Neural cell (in vitro differentiated cells): ENCODE measurements around the gene PDE3A. TPM values are rescaled to one million over a fixed set of nuclear protein-coding genes. Genes with fewer than 3 reads are reported as not detected.

Source experiments
- H2AFZ ChIP-seq: fragments of 200-600, 300-800 bp; sonication (generic), shearing (Covaris generic); 2 replicates; pipeline ENCODE4 v1.6.0; 2014; ENCODE audit warnings: low read depth, mild to moderate bottlenecking, antibody characterized with exemption, low read length, moderate library complexity
- H3F3A ChIP-seq: fragments of 200-600 bp; shearing (Covaris generic); 2 replicates; pipeline ENCODE4 v1.6.1; 2016; ENCODE audit warnings: mild to moderate bottlenecking, moderate library complexity, mixed read lengths, antibody characterized with exemption, low read length; ENCODE audit not compliant: insufficient read depth, poor library complexity, severe bottlenecking
- H3K27ac ChIP-seq: fragments of 200-600, 300-800 bp; sonication (generic), shearing (Covaris generic); 2 replicates; pipeline ENCODE4 v1.5.1; 2014; ENCODE audit warnings: mild to moderate bottlenecking, low read length, moderate library complexity
- H3K27me3 ChIP-seq: fragments of 300-800, 200-600 bp; sonication (generic), shearing (Covaris generic); 2 replicates; pipeline ENCODE4 v1.6.0; 2014; ENCODE audit warnings: mild to moderate bottlenecking, low read depth, low read length, moderate library complexity; ENCODE audit not compliant: insufficient read depth
- H3K36me3 ChIP-seq: fragments of 300-800, 200-600 bp; sonication (generic), shearing (Covaris generic); 2 replicates; pipeline ENCODE4 v1.5.1; 2014; ENCODE audit warnings: mild to moderate bottlenecking, antibody characterized with exemption, low read length, moderate library complexity; ENCODE audit not compliant: insufficient read depth
- H3K4me2 ChIP-seq: fragments of 300-800, 200-600 bp; sonication (generic), shearing (Covaris generic); 2 replicates; pipeline ENCODE4 v1.6.0; 2014; ENCODE audit warnings: mild to moderate bottlenecking, low read length
- H3K4me3 ChIP-seq: fragments of 300-800, 200-600 bp; sonication (generic), shearing (Covaris generic); 2 replicates; pipeline ENCODE4 v1.5.1; 2014; ENCODE audit warnings: mild to moderate bottlenecking, low read length, moderate library complexity
- H3K79me2 ChIP-seq: fragments of 200-600 bp; shearing (Covaris generic); replicated peaks from 2 replicates; pipeline ENCODE4 v1.6.0; 2014; ENCODE audit warnings: mild to moderate bottlenecking, low read length, moderate library complexity; ENCODE audit not compliant: insufficient read depth
- H3K9ac ChIP-seq: fragments of 300-800, 200-600 bp; sonication (generic), shearing (Covaris generic); 2 replicates; pipeline ENCODE4 v1.6.1; 2016; ENCODE audit warnings: mild to moderate bottlenecking, low read length, mixed read lengths
- H3K9me2 ChIP-seq: fragments of 200-600 bp; shearing (Covaris generic); 2 replicates; pipeline ENCODE4 v1.6.1; 2016; ENCODE audit warnings: mild to moderate bottlenecking, low read length, mixed read lengths; ENCODE audit not compliant: insufficient read depth
- H3K9me3 ChIP-seq: fragments of 200-600, 300-800 bp; sonication (generic), shearing (Covaris generic); 2 replicates; pipeline ENCODE4 v1.6.1; 2016; ENCODE audit warnings: mild to moderate bottlenecking, mixed run types, low read length, moderate library complexity, mixed read lengths
- H4K20me1 ChIP-seq: fragments of 200-600 bp; shearing (Covaris generic); 2 replicates; pipeline ENCODE4 v1.6.1; 2016; ENCODE audit warnings: mild to moderate bottlenecking, mixed run types; ENCODE audit not compliant: insufficient read depth
- CTCF ChIP-seq: fragments of 450-650 bp; IDR thresholded peaks from 2 replicates; pipeline ENCODE4 v1.5.1; 2014; ENCODE audit warnings: antibody characterized with exemption, mild to moderate bottlenecking, moderate library complexity; ENCODE audit not compliant: poor library complexity, severe bottlenecking
- EP300 ChIP-seq: fragments of 450-650 bp; conservative IDR thresholded peaks from 2 replicates; pipeline ENCODE4 v1.6.1; 2014; ENCODE audit warnings: antibody characterized with exemption, mild to moderate bottlenecking, moderate library complexity; ENCODE audit not compliant: poor library complexity, severe bottlenecking
- EZH2 ChIP-seq: fragments of 200-600, 300-800 bp; shearing (Covaris generic), sonication (generic); IDR thresholded peaks from 2 replicates; pipeline ENCODE4 v1.6.1; 2014; ENCODE audit warnings: antibody characterized with exemption, low read length, borderline replicate concordance, mild to moderate bottlenecking; ENCODE audit not compliant: insufficient read depth, poor library complexity, severe bottlenecking
- MXI1 ChIP-seq: fragments of 450-650 bp; conservative IDR thresholded peaks from 2 replicates; pipeline ENCODE4 v1.6.1; 2014; ENCODE audit warnings: antibody characterized with exemption, mild to moderate bottlenecking; ENCODE audit not compliant: poor library complexity, severe bottlenecking
- POLR2AphosphoS5 ChIP-seq: IDR thresholded peaks from 2 replicates; pipeline ENCODE4 v1.6.1; 2012
- RAD21 ChIP-seq: fragments of 450-650 bp; conservative IDR thresholded peaks from 2 replicates; pipeline ENCODE4 v1.6.1; 2014; ENCODE audit warnings: antibody characterized with exemption, mild to moderate bottlenecking, moderate library complexity
- REST ChIP-seq: IDR thresholded peaks from 2 replicates; pipeline ENCODE4 v1.6.1; 2012; ENCODE audit warnings: borderline replicate concordance
- SMC3 ChIP-seq: fragments of 450-650 bp; conservative IDR thresholded peaks from 2 replicates; pipeline ENCODE4 v1.6.1; 2014; ENCODE audit warnings: antibody characterized with exemption, mild to moderate bottlenecking, moderate library complexity; ENCODE audit not compliant: poor library complexity
- TAF1 ChIP-seq: IDR thresholded peaks from 2 replicates; pipeline ENCODE4 v1.6.1; 2012; ENCODE audit warnings: low read depth
- polyA plus RNA-seq: library from polyadenylated mRNA; depleted of rRNA; stranded (reverse); fragments of >200 nt; gene quantifications from 2 replicates; pipeline ENCODE4 v1.2.3, GENCODE V29; 2014

PDE3A gene
- polyA plus RNA-seq, 1 donor from 2014 or later = 0.94 TPM

GRCh38 chr12:20415641-20416040 lies 47.3 kb downstream of the PDE3A start:
- no peak overlapping the region for H3K9ac ChIP-seq
- H3K4me2 ChIP-seq = no peak overlapping the region
- no peaks in the 10 kb centered on the region for H3K27me3 ChIP-seq
- TF ChIP-seq CTCF (no peak), REST (no peak), EP300 (no peak), MXI1 (no peak), RAD21 (no peak), SMC3 (no peak), TAF1 (no peak), POLR2AphosphoS5 (no peak), EZH2 (no peak)
- no peak overlapping the region for H3K4me3 ChIP-seq
- H3K9me2 ChIP-seq = no peaks in the 10 kb centered on the region
- H3K36me3 ChIP-seq = no peaks in the 10 kb centered on the region
- H3F3A ChIP-seq = no peaks in the 10 kb centered on the region
- no peak overlapping the region for H3K27ac ChIP-seq
- no peaks in the 10 kb centered on the region for H4K20me1 ChIP-seq
- H3K9me3 ChIP-seq = no peaks in the 10 kb centered on the region
- no peak overlapping the region for H2AFZ ChIP-seq
- H3K79me2 ChIP-seq = no peaks in the 10 kb centered on the region

GRCh38 chr12:20420557-20420956 lies 52.2 kb downstream of the PDE3A start:
- Histone ChIP-seq H2AFZ (no peak overlapping the region), H3K27me3 (no peaks in the 10 kb centered on the region), H3K79me2 (no peaks in the 10 kb centered on the region)

More at GRCh38 chr12:20420557-20420956, 52.2 kb downstream of the PDE3A start:
- H3K4me3 ChIP-seq = no peak overlapping the region
- H4K20me1 ChIP-seq = no peaks in the 10 kb centered on the region
- no peaks in the 10 kb centered on the region for H3F3A ChIP-seq
- no peaks in the 10 kb centered on the region for H3K36me3 ChIP-seq
- H3K9ac ChIP-seq = no peak overlapping the region
- TF ChIP-seq POLR2AphosphoS5 (no peak), EZH2 (no peak), CTCF (no peak), REST (no peak), RAD21 (no peak), SMC3 (no peak), TAF1 (no peak), MXI1 (no peak), EP300 (no peak)
- H3K4me2 ChIP-seq = no peak overlapping the region
- no peaks in the 10 kb centered on the region for H3K9me2 ChIP-seq
- H3K27ac ChIP-seq = no peak overlapping the region
- no peaks in the 10 kb centered on the region for H3K9me3 ChIP-seq
